ENCODE results near the gene SEMA6B.

Gene SEMA6B

GRCh38 chr19:4589579-4590410 lies 30.3 kb upstream of the SEMA6B start:
- DNase-seq (ENCODE audit: low read depth in 2 of 2): no peak

- no peak for DNase-seq (ENCODE audit: low read depth in 2 of 2)
These were observed 28.8 kb upstream of the SEMA6B start for GRCh38 chr19:4588291-4588761.

GRCh38 chr19:4587527-4587926 lies 28.0 kb upstream of the SEMA6B start:
- DNase-seq (ENCODE audit: low read depth in 2 of 2): no peak

- DNase-seq (ENCODE audit: low read depth in 2 of 2): no peak
These were observed 27.2 kb upstream of the SEMA6B start for GRCh38 chr19:4586691-4587090.

- DNase-seq (ENCODE audit: low read depth in 2 of 2): no peak
These were observed 26.8 kb upstream of the SEMA6B start for GRCh38 chr19:4586245-4586644.

- DNase-seq (ENCODE audit: low read depth in 2 of 2): no peak
These were observed 26.1 kb upstream of the SEMA6B start for GRCh38 chr19:4585556-4585955.

- DNase-seq (ENCODE audit: low read depth in 2 of 2): no peak
These were observed 25.4 kb upstream of the SEMA6B start for GRCh38 chr19:4584670-4585460.

GRCh38 chr19:4583961-4584669 lies 24.6 kb upstream of the SEMA6B start:
- no peak for DNase-seq (ENCODE audit: low read depth in 2 of 2)

GRCh38 chr19:4582980-4583842 lies 23.7 kb upstream of the SEMA6B start:
- no peak for DNase-seq (ENCODE audit: low read depth in 2 of 2)

- no peak for DNase-seq (ENCODE audit: low read depth in 2 of 2)
These were observed 22.4 kb upstream of the SEMA6B start for GRCh38 chr19:4581666-4582553.

- DNase-seq (ENCODE audit: low read depth in 2 of 2): no peak
These were observed 21.6 kb upstream of the SEMA6B start for GRCh38 chr19:4580961-4581665.

- no peak for DNase-seq (ENCODE audit: low read depth in 2 of 2)
These were observed 20.8 kb upstream of the SEMA6B start for GRCh38 chr19:4580021-4580901.

- no peak for DNase-seq (ENCODE audit: low read depth in 2 of 2)
These were observed 19.9 kb upstream of the SEMA6B start for GRCh38 chr19:4579389-4579788.

GRCh38 chr19:4578552-4579248 lies 19.2 kb upstream of the SEMA6B start:
- no peak for DNase-seq (ENCODE audit: low read depth in 2 of 2)

GRCh38 chr19:4577020-4577782 lies 17.7 kb upstream of the SEMA6B start:
- DNase-seq (ENCODE audit: low read depth in 2 of 2): no peak

- DNase-seq (ENCODE audit: low read depth in 2 of 2): peak; percentile 39 to 52
These were observed 16.8 kb upstream of the SEMA6B start for GRCh38 chr19:4576016-4576933.

All from stimulated activated CD8-positive, alpha-beta memory T cell treated with anti-CD3 and anti-CD28 coated beads, Interleukin-2, amount 100 ng/mL, for 1 hour (primary cell).